Measurements from ENCODE around the gene RFTN1. TPM values are rescaled to one million over a fixed set of nuclear protein-coding genes. Genes with fewer than 3 reads are reported as not detected.

Gene RFTN1
- total and polyA plus RNA-seq, 4 donors, result 4.4 to 20.4 (median 11.9) TPM

DNA sequence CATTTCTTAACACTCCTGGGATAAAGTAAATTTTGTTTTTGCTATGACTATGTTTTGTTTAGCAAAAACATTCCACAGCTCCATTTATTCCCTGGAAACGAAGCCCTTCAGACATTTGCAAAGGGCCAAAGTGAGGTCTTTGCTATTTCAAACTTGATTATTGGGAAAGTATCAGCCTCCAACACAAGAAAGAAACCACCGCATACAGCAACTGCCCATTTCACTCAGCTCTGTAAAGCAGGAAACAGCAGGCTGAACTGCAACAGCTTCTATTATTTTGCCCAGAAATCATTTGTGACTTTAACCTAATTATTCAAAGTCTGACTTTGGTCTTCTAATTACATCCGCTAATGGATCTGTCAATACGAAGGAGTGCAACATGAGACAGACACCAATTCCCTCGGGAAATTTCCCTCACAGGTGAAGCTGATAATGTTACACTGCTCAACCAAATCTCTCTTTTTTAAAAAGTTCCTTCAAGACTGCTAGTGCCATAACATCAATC is 72.1 kb downstream of the RFTN1 start:
- TF ChIP-seq TAF1 (conservative IDR thresholded peaks at IDR 0.05) (no peak), YY1 (IDR thresholded peaks at IDR 0.05) (no peak), RAD21 (IDR thresholded peaks at IDR 0.05) (no peak), JUND (IDR thresholded peaks at IDR 0.05) (no peak), SP1 (IDR thresholded peaks at IDR 0.05) (no peak), EGR1 (IDR thresholded peaks at IDR 0.05; ENCODE audit: low read depth in 2 of 2) (no peak), ZBTB33 (IDR thresholded peaks at IDR 0.05) (no peak), HNF4A (conservative IDR thresholded peaks at IDR 0.05) (no peak), FOXA2 (IDR thresholded peaks at IDR 0.05) (no peak), HNF4G (IDR thresholded peaks at IDR 0.05) (no peak), GABPA (IDR thresholded peaks at IDR 0.05 in 1 of 2, conservative IDR thresholded peaks at IDR 0.05 in 1 of 2) (no peak), NR2F2 (IDR thresholded peaks at IDR 0.05) (no peak), RXRA (IDR thresholded peaks at IDR 0.05) (no peak), FOXA1 (IDR thresholded peaks at IDR 0.05) (no peak)
- TF ChIP-seq, protein P1, sequence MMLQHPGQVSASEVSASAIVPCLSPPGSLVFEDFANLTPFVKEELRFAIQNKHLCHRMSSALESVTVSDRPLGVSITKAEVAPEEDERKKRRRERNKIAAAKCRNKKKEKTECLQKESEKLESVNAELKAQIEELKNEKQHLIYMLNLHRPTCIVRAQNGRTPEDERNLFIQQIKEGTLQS (IDR thresholded peaks at IDR 0.05), result no peak
- TF ChIP-seq, protein P2, sequence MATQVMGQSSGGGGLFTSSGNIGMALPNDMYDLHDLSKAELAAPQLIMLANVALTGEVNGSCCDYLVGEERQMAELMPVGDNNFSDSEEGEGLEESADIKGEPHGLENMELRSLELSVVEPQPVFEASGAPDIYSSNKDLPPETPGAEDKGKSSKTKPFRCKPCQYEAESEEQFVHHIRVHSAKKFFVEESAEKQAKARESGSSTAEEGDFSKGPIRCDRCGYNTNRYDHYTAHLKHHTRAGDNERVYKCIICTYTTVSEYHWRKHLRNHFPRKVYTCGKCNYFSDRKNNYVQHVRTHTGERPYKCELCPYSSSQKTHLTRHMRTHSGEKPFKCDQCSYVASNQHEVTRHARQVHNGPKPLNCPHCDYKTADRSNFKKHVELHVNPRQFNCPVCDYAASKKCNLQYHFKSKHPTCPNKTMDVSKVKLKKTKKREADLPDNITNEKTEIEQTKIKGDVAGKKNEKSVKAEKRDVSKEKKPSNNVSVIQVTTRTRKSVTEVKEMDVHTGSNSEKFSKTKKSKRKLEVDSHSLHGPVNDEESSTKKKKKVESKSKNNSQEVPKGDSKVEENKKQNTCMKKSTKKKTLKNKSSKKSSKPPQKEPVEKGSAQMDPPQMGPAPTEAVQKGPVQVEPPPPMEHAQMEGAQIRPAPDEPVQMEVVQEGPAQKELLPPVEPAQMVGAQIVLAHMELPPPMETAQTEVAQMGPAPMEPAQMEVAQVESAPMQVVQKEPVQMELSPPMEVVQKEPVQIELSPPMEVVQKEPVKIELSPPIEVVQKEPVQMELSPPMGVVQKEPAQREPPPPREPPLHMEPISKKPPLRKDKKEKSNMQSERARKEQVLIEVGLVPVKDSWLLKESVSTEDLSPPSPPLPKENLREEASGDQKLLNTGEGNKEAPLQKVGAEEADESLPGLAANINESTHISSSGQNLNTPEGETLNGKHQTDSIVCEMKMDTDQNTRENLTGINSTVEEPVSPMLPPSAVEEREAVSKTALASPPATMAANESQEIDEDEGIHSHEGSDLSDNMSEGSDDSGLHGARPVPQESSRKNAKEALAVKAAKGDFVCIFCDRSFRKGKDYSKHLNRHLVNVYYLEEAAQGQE (IDR thresholded peaks at IDR 0.05), result no peak
- TF ChIP-seq, protein P3, sequence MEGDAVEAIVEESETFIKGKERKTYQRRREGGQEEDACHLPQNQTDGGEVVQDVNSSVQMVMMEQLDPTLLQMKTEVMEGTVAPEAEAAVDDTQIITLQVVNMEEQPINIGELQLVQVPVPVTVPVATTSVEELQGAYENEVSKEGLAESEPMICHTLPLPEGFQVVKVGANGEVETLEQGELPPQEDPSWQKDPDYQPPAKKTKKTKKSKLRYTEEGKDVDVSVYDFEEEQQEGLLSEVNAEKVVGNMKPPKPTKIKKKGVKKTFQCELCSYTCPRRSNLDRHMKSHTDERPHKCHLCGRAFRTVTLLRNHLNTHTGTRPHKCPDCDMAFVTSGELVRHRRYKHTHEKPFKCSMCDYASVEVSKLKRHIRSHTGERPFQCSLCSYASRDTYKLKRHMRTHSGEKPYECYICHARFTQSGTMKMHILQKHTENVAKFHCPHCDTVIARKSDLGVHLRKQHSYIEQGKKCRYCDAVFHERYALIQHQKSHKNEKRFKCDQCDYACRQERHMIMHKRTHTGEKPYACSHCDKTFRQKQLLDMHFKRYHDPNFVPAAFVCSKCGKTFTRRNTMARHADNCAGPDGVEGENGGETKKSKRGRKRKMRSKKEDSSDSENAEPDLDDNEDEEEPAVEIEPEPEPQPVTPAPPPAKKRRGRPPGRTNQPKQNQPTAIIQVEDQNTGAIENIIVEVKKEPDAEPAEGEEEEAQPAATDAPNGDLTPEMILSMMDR (IDR thresholded peaks at IDR 0.05; ENCODE audit: low read depth, low read length, missing input control), result no peak
- TF ChIP-seq, protein P4, sequence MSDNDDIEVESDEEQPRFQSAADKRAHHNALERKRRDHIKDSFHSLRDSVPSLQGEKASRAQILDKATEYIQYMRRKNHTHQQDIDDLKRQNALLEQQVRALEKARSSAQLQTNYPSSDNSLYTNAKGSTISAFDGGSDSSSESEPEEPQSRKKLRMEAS (IDR thresholded peaks at IDR 0.05), result no peak
- Histone ChIP-seq H3K9ac (ENCODE audit: low read depth in 1 of 2, low read length in 2 of 2) (no peak overlapping the region), H3K27ac (ENCODE audit: low read depth in 1 of 2, low read length in 2 of 2) (no peak overlapping the region), H3K36me3 (ENCODE audit: control insufficient read depth in 4 of 4, insufficient read depth in 3 of 4, low read depth in 1 of 4, low read length in 3 of 4) (no peaks in the 10 kb centered on the region), H3K4me3 (ENCODE audit: low read depth in 1 of 3, low read length in 3 of 3) (no peak overlapping the region), H3K4me1 (ENCODE audit: control insufficient read depth in 4 of 4, insufficient read depth in 4 of 4, low read length in 3 of 4) (peaks cover 5 to 36% (median 23%) of the 10 kb centered on the region in 4 donors), H3K27me3 (ENCODE audit: control insufficient read depth in 4 of 4, insufficient read depth in 4 of 4, low read length in 3 of 4) (no peaks in the 10 kb centered on the region), H3K9me3 (ENCODE audit: control insufficient read depth in 4 of 4, low read length in 3 of 4) (no peaks in the 10 kb centered on the region)
- 50% methylated on average over 5 of the region's 5 CpGs for WGBS
- DNase-seq (ENCODE audit: low spot score), result no peak

Data from liver (tissue), 9 donors.